K562 (cell line): ENCODE measurements around the gene RGS7. TPM values are rescaled to one million over a fixed set of nuclear protein-coding genes. Genes with fewer than 3 reads are reported as not detected.
"Not testable (repeated sequence)": the region's sequence is repeated elsewhere in the genome, so short reads cannot be mapped to it uniquely, and the experiment has no call there.

ENCODE experiments used
- ATAC-seq: fragments of 200-7000 bp; cut with Tn5 transposase; 3 replicates; pipeline ENCODE4 v1.9.1; 2020; ENCODE audit warnings: moderate library complexity
- BruUV-seq: library from RNA; stranded (reverse); fragments of 400-500 nt; replicated peaks from 2 replicates; lab custom pipeline; 2021; lab: Mats Ljungman, UMichigan
- CTCF ChIA-PET: fragments of 300-600 bp; formaldehyde crosslinking; extraction: SDS; loops from one replicate; lab custom pipeline; 2021; ENCODE audit warnings: low intra/inter-chr PET ratio; lab: Yijun Ruan, JAX
- POLR2A ChIA-PET: fragments of 300-600, 350-650 bp; sonication (Branson Sonifier 250); formaldehyde crosslinking; extraction: SDS; loops from one replicate; lab custom pipeline; 2021; ENCODE audit warnings: antibody characterized with exemption, inconsistent platforms; lab: Yijun Ruan, JAX
- DNase-seq, 4 experiments: peaks; one replicate each; pipeline versions ENCODE4 v3.0.0 to v3.0.0-alpha.2; 2011 to 2018; ENCODE audit warnings: low spot score in 3 of 4, mixed read lengths in 3 of 4; ENCODE audit errors: extremely low read depth in 1 of 4
- FAIRE-seq: peaks from 2 replicates; lab custom pipeline; 2011; peaks lifted over from hg19 to GRCh38; lab: Jason Lieb, UNC
- H2AFZ ChIP-seq: 2 replicates; pipeline ENCODE4 v1.6.0; 2011; ENCODE audit warnings: low read depth, low read length, control low read depth, inconsistent platforms
- H3K27ac ChIP-seq: fragments of 200-600 bp; 3 replicates; pipeline ENCODE4 v1.8.0; 2011; ENCODE audit warnings: low read depth, mild to moderate bottlenecking, control low read depth, inconsistent platforms, low read length, moderate library complexity, mixed read lengths; ENCODE audit errors: extremely low read depth
- H3K27me3 ChIP-seq, 2 experiments: fragments of 300-600 bp in 1 of 2; 2 replicates in 1 of 2; 3 replicates in 1 of 2; pipeline versions ENCODE4 v1.6.0 to v1.8.0; 2011; ENCODE audit warnings: inconsistent platforms in 2 of 2, low read length in 2 of 2, mild to moderate bottlenecking in 1 of 2, mixed read lengths in 1 of 2, moderate library complexity in 1 of 2; ENCODE audit not compliant: control insufficient read depth in 2 of 2, insufficient read depth in 2 of 2
- H3K36me3 ChIP-seq: fragments of 300-600 bp; 3 replicates; pipeline ENCODE4 v1.8.0; 2011; ENCODE audit warnings: mild to moderate bottlenecking, low read length, inconsistent platforms; ENCODE audit not compliant: control insufficient read depth, insufficient read depth
- H3K4me1 ChIP-seq, 2 experiments: fragments of 200-600 bp in 1 of 2; replicated peaks in 1 of 2; 2 replicates in 1 of 2; 3 replicates in 1 of 2; pipeline versions ENCODE4 v1.5.1 to v1.8.0; 2011; ENCODE audit warnings: inconsistent platforms in 2 of 2, low read length in 2 of 2, mild to moderate bottlenecking in 1 of 2, mixed read lengths in 1 of 2, moderate library complexity in 1 of 2; ENCODE audit not compliant: control insufficient read depth in 2 of 2, insufficient read depth in 2 of 2
- H3K4me2 ChIP-seq: 2 replicates; pipeline ENCODE4 v1.6.1; 2011; ENCODE audit warnings: low read length, control low read depth, inconsistent platforms, mixed read lengths; ENCODE audit not compliant: insufficient read depth
- H3K4me3 ChIP-seq: fragments of 200-600 bp; sonication (generic), shearing (Covaris generic); 2 replicates; pipeline ENCODE4 v1.5.1; 2016; ENCODE audit warnings: control low read depth, inconsistent platforms
- H3K79me2 ChIP-seq: fragments of 200-600 bp; 3 replicates; pipeline ENCODE4 v1.8.0; 2011; ENCODE audit warnings: low read length, inconsistent platforms; ENCODE audit not compliant: control insufficient read depth, insufficient read depth
- H3K9ac ChIP-seq, 2 experiments: 2 replicates each; pipeline versions ENCODE4 v1.6.0 to v1.6.1; 2011; ENCODE audit warnings: low read depth in 2 of 2, low read length in 2 of 2, control low read depth in 1 of 2, inconsistent platforms in 1 of 2, mild to moderate bottlenecking in 1 of 2, mixed read lengths in 1 of 2; ENCODE audit not compliant: insufficient read depth in 1 of 2
- H3K9me1 ChIP-seq: one replicate; pipeline ENCODE4 v1.6.0; 2011; ENCODE audit warnings: inconsistent platforms, mild to moderate bottlenecking, low read length, moderate library complexity; ENCODE audit not compliant: control insufficient read depth, insufficient read depth
- H3K9me3 ChIP-seq: replicated peaks from 2 replicates; pipeline ENCODE4 v1.5.1; 2011; ENCODE audit warnings: low read depth, low read length, inconsistent platforms; ENCODE audit not compliant: control insufficient read depth, insufficient read depth
- H4K20me1 ChIP-seq: replicated peaks from 2 replicates; pipeline ENCODE4 v1.6.1; 2011; ENCODE audit warnings: low read length, inconsistent platforms, mixed read lengths; ENCODE audit not compliant: control insufficient read depth, insufficient read depth
- RBM25 ChIP-seq: fragments of 200-400 bp; formaldehyde crosslinking; IDR thresholded peaks from 2 replicates; pipeline ENCODE4 v1.6.1; 2018; ENCODE audit warnings: low read length, low read depth, moderate library complexity; ENCODE audit not compliant: severe bottlenecking
- ZNF146 ChIP-seq: IDR thresholded peaks from one replicate; pipeline ENCODE4 v1.6.1; 2018; ENCODE audit warnings: missing compliant biosample characterization; ENCODE audit not compliant: unreplicated experiment
- WGBS: fragments of 100-300 bp; shearing (Covaris generic); methylation state at CpG from one replicate; pipeline ENCODE4 v1.1.6; 2016; ENCODE audit warnings: low coverage, mixed read lengths; ENCODE audit not compliant: insufficient coverage; ENCODE audit errors: missing lambda C conversion rate; 5-methylcytosine and 5-hydroxymethylcytosine counted together
- in situ Hi-C: fragments of 300-500 bp; cut with MboI; formaldehyde crosslinking; loops from 4 replicates; pipeline ENCODE4 v1.15.0; 2018; ENCODE audit warnings: inconsistent platforms, mixed read lengths
- intact Hi-C: fragments of 100-400 bp; cut with micrococcal nuclease; formaldehyde crosslinking; loops from 2 replicates; pipeline ENCODE4 v1.14.2; 2022
- polyA plus RNA-seq, 8 experiments: library from polyadenylated mRNA; depleted of rRNA in 4 of 8; stranded (reverse) in 5 of 8; unstranded in 3 of 8; fragments of >200 nt; fragmentation: Nextera tagmentation in 2 of 8; fragmentation: Illumina TruSeq in 1 of 8; extraction: Ambion mirVana in 2 of 8; extraction: Trizol in 1 of 8; gene quantifications; 2 replicates each; pipeline versions ENCODE4 v1.2.1 to v1.2.3, GENCODE V29; 2011 to 2014; ENCODE audit warnings: inconsistent platforms in 1 of 8, missing spikeins in 1 of 8
- total RNA-seq, 7 experiments: library from RNA; depleted of rRNA in 6 of 7; stranded (reverse); fragments of >200 nt in 6 of 7; fragmentation: Illumina TruSeq in 2 of 7; extraction: Trizol in 2 of 7; gene quantifications; 2 replicates each; pipeline versions ENCODE4 v1.2.1 to v1.2.3, GENCODE V29; 2011 to 2021; ENCODE audit warnings: low replicate concordance in 1 of 7

Gene RGS7
- total and polyA plus RNA-seq, 9 of the 15 experiments (the other 6 are each of a cell fraction or from before 2014, with no cell fraction given), result not detected

- intact Hi-C loops, H3K4me1 ChIP-seq, H4K20me1 ChIP-seq, BruUV-seq, FAIRE-seq, H3K36me3 ChIP-seq, in situ Hi-C loops, H3K9me1 ChIP-seq, H2AFZ ChIP-seq, POLR2A ChIA-PET, CTCF ChIA-PET, H3K9me3 ChIP-seq, ATAC-seq, H3K27me3 ChIP-seq, H3K4me2 ChIP-seq, H3K27ac ChIP-seq, H3K9ac ChIP-seq, DNase-seq, H3K4me3 ChIP-seq, H3K79me2 ChIP-seq: not testable (repeated sequence)
- 0% methylated on average over 3 of the region's 3 CpGs for WGBS
- TF ChIP-seq ZNF146 (CRISPR knock-in tag), result peak; percentile 40
- peak; percentile 44 for TF ChIP-seq RBM25
Measured at GRCh38 chr1:241224189-241224588, 132.8 kb downstream of the RGS7 start.

GRCh38 chr1:241222813-241223212 is 134.2 kb downstream of the RGS7 start:
- H3K9ac ChIP-seq, in situ Hi-C loops, DNase-seq, H3K9me1 ChIP-seq, H3K79me2 ChIP-seq, H2AFZ ChIP-seq, H3K27ac ChIP-seq, ATAC-seq, BruUV-seq, CTCF ChIA-PET, H3K27me3 ChIP-seq, H3K4me3 ChIP-seq, H3K9me3 ChIP-seq, H3K36me3 ChIP-seq, FAIRE-seq, POLR2A ChIA-PET, H3K4me2 ChIP-seq, intact Hi-C loops, H4K20me1 ChIP-seq, H3K4me1 ChIP-seq: not testable (repeated sequence)
- TF ChIP-seq ZNF146 (CRISPR knock-in tag), result peak; percentile 60
- WGBS, result 3% methylated on average over 4 of the region's 4 CpGs
